ENCODE measurements around the gene PSME2.
A peak's percentile ranks its signal among the peaks of the same experiment; 100 is the strongest.

Gene PSME2

DNA sequence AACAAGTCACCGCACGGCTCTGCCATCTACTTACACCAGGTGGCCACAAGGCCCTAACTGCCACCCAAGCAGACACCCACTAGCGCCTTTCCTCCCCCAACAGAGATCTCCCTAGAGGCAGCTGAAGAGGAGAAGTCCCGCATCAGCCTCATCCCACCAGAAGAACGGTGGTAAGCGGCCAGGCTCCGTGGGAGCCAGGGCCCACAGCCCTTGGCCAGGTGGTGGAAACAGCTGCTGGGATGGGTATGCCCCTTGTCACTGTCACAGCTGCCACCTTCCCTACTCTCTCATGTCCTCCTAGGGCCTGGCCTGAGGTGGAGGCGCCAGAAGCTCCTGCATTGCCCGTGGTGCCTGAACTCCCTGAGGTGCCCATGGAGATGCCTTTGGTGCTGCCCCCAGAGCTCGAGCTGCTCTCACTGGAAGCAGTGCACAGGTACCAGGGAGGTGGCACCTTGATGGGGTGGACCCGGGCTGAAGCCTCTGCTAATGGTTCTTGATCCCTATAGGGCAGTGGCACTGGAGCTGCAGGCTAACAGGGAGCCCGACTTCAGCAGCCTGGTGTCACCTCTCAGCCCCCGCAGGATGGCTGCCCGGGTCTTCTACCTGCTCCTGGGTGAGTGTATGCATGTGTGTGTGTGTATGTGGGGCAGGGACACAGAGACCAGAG lies 33.0 kb upstream of the PSME2 start:
- no peak for FAIRE-seq
- DNase-seq (ENCODE audit: low spot score), result no peak

DNA sequence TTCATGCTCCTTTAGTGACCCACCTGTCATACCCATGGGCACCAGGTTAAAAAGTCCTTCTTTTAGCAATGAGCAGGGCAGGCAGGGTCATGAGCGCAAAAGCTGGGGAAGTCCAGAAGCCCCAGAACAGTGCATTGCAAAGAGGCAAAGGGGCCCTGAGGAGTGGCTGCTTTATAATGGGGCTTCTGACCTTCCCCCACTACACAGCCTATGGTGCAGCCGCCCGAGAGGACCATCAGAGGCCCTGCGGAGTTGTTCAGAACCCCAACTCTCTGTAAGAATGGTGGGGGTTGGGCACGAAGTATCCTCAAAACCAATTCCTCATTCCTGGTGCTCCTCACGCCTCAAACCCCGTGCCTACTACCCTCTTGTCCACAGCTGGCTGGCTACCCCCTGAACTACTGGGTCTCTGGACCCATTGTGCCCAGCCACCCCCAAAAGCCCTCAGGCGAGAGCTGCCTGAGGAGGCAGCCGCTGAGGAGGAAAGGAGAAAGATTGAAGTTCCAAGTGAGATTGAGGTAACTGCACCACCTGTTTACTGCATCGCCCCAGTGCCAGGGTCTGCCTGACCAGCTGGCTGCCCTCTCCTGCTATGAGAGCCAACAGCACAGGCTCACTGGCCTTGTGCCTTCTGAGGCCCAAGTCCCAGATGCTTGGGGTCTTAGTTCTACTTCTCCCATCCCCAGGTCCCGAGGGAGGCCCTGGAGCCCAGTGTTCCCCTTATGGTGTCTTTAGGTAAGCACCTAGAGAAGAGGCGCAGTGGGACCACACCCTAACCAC lies 32.2 kb upstream of the PSME2 start:
- DNase-seq (ENCODE audit: low spot score), result no peak
- FAIRE-seq, result no peak

DNA sequence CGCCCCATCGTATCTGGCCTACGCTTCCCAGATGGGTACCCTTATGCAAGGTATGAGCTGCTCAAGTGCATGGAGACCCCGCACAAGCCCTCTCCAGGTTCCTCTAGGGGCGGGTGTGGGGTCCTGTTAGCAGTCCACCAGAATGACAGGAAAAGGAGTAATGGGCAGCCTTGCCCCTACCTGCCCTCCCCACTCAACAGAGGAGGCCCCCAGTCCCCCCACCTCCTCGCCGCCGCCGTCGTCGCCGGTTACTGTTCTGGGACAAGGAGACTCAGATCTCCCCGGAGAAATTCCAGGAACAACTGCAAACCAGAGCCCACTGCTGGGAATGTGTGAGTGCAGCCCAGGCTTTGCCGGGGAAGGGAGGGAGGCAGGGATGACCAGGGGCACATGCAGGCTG lies 31.5 kb upstream of the PSME2 start:
- DNase-seq (ENCODE audit: low spot score), result no peak
- no peak for FAIRE-seq

DNA sequence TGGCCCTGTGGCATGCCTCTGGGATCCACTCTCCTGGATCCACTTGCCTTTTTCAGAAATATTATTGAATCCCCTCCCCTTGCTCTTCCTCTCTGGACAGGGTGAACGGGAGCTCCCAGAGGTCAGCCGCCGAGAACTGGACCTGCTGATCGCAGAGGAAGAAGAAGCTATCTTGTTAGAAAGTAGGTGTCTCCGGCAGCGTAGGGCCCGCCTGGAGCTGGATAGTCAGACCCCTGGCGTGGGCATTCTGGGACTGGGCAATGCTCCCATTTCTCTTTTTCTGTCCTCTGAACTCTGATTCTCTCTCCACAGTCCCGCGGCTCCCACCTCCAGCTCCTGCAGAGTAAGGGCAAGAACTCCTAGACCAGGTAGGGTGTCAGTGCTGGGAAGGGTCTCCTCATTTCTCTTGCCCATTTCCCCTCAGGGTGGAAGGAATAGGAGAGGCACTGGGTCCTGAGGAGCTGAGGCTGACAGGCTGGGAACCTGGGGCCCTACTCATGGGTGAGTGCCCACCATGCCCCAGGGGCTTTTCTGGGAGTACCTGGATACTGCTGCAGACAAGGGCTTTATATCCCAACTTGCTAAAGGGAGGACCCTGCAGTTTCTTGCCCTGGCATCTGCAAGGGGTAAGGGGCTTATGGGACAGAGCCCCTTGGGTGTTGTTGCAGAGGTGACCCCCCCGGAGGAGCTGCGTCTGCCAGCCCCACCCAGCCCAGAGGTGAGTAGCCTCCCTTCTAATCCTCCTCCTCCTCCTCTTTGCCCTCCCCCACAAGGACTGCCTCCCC lies 30.8 kb upstream of the PSME2 start:
- FAIRE-seq, result no peak

DNA sequence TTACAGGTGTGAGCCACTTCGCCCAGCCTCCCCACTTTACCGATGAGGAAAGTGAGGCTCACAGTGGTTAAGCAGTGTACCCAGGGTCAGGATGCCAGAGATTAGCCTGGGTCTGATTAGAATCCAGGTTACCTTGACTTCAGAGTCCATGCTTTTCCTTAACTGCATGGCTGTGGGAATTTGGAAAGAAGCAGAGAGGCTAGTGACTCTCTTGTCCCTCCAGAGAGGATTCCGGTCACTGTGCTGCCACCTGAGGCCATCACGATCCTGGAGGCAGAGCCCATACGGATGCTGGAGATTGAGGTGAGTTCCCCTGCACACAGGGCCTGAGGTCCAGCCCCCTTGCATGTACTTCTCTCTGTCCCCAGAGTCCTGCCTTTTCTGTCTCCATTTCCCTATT lies 30.2 kb upstream of the PSME2 start:
- FAIRE-seq, result no peak
- no peak for DNase-seq (ENCODE audit: low spot score)

More for the DNA sequence above, 30.8 kb upstream of the PSME2 start:
- no peak for DNase-seq (ENCODE audit: low spot score)

DNA sequence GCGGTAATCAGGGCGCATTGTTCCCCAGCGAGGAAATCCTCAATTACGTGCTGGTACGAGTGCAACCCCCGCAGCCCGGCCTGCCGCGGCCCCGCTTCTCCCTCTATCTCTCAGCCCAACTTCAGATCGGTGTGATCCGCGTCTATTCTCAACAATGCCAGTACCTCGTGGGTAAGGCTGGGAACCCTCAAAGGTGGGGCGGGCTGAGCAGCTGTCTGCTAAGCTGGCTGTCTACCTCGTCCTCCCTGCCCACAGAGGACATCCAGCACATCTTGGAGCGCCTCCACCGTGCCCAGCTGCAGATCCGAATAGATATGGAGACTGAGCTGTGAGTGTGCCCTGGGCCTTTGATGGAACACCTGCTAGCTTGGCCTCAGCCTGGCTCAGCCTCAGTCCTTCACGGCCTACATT lies 26.5 kb upstream of the PSME2 start:
- FAIRE-seq, result no peak
- DNase-seq (ENCODE audit: low spot score), result no peak

DNA sequence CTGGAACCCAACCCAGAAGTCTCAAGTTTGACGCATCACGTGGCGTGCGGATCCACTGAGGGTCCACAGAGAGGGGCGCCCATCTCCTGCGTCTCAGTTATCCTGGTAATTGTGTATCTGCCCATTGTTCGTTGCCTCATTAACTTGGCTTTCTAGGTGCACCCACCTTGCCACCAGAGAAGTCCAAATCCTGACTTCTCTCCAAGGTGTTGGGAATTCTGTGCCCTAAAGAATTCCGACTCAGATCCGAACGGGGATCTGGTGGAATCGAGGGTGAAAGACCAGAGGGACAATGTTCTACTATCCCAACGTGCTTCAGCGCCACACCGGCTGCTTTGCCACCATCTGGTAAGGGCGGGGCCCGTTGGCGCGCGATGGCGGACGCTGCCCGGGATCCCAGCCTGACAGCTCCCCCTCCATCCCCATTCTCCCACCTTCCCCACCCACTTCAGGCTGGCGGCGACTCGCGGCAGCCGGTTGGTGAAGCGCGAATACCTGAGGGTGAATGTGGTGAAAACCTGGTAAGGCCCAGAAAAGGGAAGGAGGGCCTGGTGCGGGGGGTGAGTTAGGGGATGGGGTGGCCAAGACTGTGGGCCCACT lies 26.0 kb upstream of the PSME2 start:
- no peak for DNase-seq (ENCODE audit: low spot score)
- no peak for FAIRE-seq

DNA sequence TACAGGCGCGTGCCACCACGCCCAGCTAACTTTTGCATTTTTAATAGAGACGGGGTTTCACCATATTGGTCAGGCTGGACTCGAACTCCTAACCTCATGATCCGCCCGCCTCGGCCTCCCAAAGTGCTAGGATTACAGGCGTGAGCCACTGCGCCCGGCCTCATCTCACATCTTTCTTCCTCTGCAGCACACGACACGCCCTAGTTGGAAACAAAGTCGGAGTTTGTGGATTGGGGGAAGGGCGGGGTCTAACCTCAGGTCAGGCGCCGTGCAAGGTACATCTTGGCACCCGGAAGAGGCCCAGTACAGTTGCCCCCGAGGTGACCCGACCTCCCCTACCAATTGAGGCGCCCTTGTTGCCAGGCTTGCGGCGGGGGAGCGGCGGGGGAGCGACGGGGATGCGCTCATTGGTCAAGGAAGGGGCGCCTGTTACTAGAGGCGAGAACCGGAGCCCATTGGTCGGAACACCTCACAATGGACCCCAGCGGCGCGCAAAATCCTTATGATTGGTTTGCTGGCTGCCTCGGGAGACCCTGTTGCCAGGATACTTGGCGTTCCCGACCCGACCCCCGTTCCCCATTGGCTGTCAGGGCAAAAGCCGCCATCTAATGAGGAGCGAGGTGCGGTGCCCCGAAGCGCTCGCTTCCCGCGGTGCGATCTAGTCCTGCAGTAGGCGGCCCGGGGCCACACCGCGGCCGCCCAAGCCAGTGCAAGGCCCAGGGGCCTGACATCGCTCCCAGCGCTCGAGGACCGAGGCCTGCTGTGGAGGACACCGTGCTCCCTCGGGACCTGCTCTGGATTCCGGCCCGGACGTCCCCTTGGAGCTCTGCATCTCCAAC lies 25.2 kb upstream of the PSME2 start, which contains the start of gene REC8:
TSS of gene REC8 (plus strand) at position 659 of the 839 bp plus-strand sequence. CDS start 473 bp downstream, outside the sequence.
- no peak for DNase-seq (ENCODE audit: low spot score)

DNA sequence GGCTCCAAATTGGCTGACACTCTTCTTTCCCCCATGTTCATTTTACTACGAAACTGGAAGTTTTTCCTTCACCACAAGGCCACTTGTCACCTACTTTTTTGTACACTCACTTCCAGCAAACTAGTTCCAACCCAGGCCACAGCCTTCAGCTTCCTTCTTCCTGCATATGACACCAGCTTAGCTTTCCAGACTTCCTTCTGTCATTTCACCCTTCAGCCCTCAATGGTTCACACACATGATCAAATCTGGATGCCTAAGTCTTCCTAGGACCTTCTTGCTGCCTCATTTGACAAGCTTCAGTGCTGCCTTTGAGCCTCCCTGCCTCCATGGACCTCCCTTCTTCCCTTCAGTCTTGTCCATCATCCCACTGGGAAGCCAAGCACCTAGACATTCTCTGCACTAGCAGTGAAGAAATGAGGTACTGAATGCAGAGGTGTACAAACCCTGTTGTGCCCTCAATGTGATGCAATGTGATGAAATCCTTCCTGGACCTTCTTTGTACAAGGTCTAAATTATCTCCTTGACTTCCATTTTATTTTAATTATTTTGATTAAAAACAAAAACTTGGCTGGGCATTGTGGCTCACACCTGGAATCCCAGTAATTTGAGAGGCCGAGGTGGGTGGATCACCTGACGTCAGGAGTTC lies 21.2 kb upstream of the PSME2 start:
- FAIRE-seq, result no peak
- no peak for DNase-seq (ENCODE audit: low spot score)

More for the DNA sequence above, 25.2 kb upstream of the PSME2 start, which contains the start of gene REC8:
- FAIRE-seq, result no peak

DNA sequence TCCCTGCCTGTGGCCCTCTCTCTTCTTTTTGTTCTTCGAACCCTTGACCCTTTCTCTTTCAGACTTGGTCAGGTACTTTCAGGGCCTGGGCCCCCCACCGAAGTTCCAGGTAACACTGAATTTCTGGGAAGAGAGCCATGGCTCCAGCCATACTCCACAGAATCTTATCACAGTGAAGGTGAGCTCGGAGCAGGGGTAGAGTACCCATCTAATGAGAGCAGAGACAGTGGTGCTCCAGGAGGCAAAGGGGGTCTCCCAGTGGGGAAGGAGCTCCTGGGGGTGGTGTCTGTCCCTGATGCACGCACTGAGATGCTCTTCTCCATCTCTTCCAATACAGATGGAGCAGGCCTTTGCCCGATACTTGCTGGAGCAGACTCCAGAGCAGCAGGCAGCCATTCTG lies 19.4 kb upstream of the PSME2 start:
- DNase-seq (ENCODE audit: low spot score), result no peak
- FAIRE-seq, result no peak

DNA sequence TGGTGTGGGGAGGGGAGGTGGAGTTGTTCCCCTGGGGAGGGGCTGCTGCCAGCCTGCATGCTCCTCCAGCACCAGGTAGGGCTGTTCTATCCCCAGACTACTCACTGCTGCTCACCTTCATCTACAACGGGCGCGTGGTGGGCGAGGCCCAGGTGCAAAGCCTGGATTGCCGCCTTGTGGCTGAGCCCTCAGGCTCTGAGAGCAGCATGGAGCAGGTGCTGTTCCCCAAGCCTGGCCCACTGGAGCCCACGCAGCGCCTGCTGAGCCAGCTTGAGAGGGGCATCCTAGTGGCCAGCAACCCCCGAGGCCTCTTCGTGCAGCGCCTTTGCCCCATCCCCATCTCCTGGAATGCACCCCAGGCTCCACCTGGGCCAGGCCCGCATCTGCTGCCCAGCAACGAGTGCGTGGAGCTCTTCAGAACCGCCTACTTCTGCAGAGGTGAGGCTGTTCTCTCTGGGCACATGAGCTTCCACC lies 18.1 kb upstream of the PSME2 start:
- DNase-seq (ENCODE audit: low spot score) (no peak), FAIRE-seq (no peak)

DNA sequence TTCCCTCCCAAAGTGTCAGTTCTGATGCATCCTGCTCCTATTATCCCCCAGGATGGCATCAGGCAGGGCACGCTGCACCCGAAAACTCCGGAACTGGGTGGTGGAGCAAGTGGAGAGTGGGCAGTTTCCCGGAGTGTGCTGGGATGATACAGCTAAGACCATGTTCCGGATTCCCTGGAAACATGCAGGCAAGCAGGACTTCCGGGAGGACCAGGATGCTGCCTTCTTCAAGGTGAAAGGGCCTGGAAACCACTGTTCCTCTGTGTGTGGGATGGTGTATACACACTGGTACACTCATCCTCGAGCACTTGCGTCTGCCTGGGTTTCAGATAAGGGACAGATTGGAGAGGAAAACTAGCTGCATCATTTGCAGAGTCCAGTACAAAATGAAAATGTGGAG lies 15.7 kb upstream of the PSME2 start:
- no peak for DNase-seq (ENCODE audit: low spot score)
- no peak for FAIRE-seq

DNA sequence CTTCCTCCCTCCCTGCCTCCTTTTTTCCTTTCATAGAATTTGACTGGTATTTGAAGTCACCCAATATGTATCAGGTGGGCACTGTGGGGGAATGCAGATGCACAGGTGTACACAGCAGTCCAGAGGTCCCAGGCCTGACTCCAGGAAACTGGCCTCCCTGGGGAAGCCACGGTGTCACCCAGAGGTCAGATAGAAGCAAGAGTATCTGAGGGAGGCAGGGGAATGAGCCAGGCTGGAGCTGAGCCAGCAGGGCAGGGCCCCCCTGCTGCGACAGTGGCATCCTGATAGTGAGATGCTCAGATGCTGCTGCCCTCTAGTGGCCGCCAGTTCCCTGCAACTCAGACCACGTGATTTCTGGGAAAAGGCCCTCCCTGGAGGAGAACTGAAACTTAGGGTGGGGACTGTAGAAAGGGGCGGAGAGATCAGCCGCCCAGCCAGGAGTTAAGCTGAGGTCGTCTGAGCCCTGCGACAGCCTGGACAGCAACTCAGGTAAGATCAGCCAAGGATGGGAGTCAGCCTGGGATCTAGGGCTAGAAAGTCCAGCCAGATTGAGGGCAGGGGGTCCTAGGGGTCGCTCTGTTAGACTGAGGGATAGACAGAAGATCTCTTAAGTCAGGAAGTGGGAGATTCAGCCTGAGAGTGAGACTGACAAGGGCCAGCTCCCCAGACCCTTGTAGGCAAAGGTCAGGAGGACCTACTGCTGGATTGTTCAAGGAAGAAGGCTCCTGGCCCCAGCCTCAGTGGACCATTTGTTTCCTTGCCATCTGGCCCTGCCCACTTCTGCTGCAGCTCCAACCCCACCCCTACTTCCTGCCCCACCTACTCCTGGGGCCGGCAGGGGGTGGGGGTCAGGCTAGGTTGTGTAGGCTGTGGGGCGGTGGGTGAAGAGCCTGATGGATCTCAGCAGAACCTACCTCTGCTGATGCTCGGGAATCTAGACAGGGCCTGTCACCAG lies 14.7 kb upstream of the PSME2 start, which contains the start of gene IRF9:
TSS of gene IRF9 (plus strand) at position 416 of the 955 bp plus-strand sequence. CDS start 880 bp downstream, outside the sequence.
- DNase-seq (ENCODE audit: low spot score), result peak; percentile 92
- FAIRE-seq, result peak; percentile 50

DNA sequence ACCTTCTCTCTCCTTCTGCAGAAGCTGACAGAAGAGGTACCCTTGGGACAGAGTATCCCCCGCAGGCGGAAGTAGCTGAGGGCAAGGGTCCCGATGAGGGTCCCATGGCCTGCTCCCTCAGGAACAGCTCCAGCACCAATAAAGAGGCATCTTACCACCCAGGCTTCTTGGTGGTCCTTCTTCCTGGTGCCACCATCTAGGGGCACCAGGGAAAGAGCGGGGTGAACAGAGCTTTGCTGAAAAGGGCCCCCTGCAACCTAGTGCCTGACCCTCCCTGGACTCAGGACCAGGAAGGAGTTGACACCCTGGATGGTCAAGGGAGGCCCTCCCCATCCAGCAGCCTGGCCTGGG lies 14.1 kb upstream of the PSME2 start:
- DNase-seq (ENCODE audit: low spot score) (no peak), FAIRE-seq (no peak)

DNA sequence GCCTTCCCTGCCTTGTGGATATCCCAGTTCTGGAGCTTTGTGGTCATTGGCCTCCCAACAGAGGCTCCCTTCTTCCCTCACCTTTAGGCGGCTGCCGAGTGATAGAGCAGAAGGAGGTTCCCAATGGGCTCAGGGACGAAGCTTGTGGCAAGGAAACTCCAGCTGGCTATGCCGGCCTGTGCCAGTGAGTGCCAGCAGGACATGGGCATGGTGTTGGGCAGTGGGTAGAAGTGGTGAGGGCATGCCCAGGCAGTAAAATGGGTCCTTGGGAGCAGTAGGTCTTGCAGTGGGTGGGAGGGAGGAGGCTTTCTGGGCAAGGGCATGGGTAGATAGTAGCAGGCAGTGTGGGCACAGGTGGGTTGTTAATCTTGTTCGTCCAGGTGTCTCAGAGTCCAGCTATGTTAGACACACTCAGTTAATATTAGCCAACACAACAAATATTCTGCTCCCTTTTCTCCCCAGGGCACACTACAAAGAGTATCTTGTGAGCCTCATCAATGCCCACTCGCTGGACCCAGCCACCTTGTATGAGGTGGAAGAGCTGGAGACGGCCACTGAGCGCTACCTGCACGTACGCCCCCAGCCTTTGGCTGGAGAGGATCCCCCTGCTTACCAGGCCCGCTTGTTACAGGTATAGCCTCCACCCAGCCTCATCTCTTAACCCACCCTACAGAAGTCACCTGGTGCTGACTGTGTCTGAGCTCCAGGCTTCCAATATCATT lies 13.5 kb upstream of the PSME2 start:
- DNase-seq (ENCODE audit: low spot score), result no peak
- no peak for FAIRE-seq

DNA sequence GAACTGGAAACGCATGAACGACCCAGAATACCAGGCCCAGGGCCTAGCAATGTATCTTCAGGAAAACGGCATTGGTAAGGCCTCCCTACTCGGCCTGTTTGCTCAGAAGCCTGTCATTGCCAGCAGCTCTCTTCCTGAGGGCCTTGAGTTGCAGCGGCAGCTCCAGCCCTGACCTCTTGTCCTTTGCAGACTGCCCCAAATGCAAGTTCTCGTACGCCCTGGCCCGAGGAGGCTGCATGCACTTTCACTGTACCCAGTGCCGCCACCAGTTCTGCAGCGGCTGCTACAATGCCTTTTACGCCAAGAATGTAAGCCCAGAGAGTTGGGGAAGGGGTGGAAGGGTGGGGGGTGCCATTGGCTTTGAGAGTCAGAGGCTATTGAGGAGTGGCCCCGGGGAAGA lies 10.9 kb upstream of the PSME2 start:
- FAIRE-seq (no peak), DNase-seq (ENCODE audit: low spot score) (no peak)

DNA sequence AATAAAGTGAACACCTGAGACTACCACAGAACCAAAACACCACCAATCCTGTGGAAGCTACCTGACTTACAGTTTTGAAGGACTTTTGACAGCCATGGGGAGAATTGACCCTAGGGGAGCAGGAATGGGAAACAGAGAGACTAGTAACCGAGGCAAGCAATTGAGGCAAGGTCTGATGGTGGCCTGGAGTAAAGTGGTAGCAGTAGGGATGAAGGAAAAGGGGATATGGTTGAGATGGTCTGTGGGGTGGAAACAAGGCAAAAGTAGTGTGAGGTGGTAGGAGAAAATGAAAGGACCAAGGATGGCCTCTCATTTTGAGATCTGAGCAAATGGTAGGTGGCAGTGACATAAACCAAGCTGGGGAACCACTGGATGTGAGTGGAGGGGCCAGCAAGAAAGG lies 10.4 kb upstream of the PSME2 start:
- no peak for DNase-seq (ENCODE audit: low spot score)
- no peak for FAIRE-seq

DNA sequence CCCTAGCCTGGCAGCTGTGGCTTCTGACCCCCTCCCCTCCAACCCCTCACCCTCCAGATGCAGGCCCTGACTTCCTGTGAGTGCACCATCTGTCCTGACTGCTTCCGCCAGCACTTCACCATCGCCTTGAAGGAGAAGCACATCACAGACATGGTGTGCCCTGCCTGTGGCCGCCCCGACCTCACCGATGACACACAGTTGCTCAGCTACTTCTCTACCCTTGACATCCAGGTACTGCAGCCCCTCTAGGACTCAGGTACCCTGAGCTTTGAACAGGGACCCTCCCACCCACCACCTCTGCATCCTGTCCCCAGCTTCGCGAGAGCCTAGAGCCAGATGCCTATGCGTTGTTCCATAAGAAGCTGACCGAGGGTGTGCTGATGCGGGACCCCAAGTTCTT lies 8.7 kb upstream of the PSME2 start:
- DNase-seq (ENCODE audit: low spot score) (no peak), FAIRE-seq (no peak)

Data from urothelium cell line (cell line).